Fibroblast of gingiva (primary cell): Measurements from ENCODE around the gene SLC25A10.
"Not testable (repeated sequence)": the region's sequence is repeated elsewhere in the genome, so short reads cannot be mapped to it uniquely, and the experiment has no call there.

Source experiments
- DNase-seq: peaks from one replicate; pipeline ENCODE4 v3.0.0-alpha.2; 2011; ENCODE audit warnings: low read depth

SLC25A10 gene

GRCh38 chr17:81722184-81723120 lies 10.4 kb downstream of the SLC25A10 start:
- peak; percentile 40 for DNase-seq

DNA sequence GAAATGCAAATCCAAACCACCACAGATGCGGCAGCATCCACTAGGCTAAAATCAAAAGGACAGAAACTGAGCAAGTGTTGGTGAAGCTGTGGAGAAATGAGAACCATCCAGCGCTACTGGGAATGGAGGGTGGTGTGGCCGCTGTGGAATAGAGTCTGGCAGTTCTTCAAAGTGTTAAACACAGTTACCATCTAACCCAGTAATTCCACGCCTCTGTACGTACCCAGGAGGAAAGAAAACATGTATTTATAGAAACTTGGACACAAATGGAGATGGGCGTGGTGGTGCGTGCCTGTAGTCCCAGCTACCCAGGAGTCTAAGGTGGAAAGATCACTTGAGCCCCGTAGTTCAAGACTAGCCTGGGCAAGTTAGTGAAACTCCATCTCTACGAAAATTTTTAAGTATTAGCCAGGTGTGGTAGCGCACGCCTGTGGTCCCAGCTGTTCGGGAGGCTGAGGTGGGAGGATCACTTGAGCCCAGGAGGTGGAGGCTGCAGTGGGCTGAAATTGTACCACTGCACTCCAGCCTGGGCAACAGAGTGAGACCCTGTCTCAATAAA lies 11.6 kb downstream of the SLC25A10 start:
- no peak for DNase-seq

- no peak for DNase-seq
These were observed 13.4 kb downstream of the SLC25A10 start for GRCh38 chr17:81725439-81725838.

- no peak for DNase-seq
These were observed 13.9 kb downstream of the SLC25A10 start for GRCh38 chr17:81726004-81726403.

- no peak for DNase-seq
These were observed 15.4 kb downstream of the SLC25A10 start for GRCh38 chr17:81727324-81728031.

GRCh38 chr17:81733507-81734404 lies 21.7 kb downstream of the SLC25A10 start:
- peak; percentile 56 for DNase-seq

GRCh38 chr17:81734405-81735263 lies 22.6 kb downstream of the SLC25A10 start:
- no peak for DNase-seq

- no peak for DNase-seq
These were observed 23.4 kb downstream of the SLC25A10 start for GRCh38 chr17:81735264-81736102.

GRCh38 chr17:81737947-81738800 lies 26.1 kb downstream of the SLC25A10 start:
- DNase-seq: no peak

DNA sequence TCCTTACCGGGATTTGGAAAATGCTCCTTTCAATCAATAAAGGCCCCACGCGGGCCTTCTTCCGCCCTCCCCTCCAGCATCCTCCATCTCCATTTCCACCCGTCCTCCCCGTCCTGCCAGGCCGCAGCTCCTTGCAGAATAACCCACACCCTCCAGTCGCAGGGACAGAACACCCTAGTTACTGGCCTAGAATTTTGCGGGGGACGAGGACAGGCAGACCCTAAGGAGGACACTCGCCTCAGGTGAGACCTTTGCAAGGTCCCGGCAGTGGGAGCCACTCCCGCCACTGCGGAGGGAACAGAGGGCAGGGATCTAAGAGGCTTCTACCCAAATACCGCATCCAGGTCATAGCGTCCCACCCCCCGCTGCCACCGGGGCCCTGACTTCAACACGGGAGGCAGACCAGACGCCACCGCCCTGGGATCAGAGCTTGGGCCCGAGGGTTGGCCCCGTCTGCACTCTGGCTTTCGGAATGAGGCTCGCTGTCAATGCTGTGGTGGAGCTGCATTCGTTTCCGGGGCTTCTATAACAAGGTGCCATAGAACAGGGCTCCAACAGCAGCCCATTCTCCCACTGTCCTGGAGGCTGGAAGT lies 26.8 kb downstream of the SLC25A10 start:
- DNase-seq: no peak

GRCh38 chr17:81739593-81739992 lies 27.5 kb downstream of the SLC25A10 start:
- DNase-seq: not testable (repeated sequence)

- no peak for DNase-seq
These were observed 28.4 kb downstream of the SLC25A10 start for GRCh38 chr17:81740395-81740961.

DNA sequence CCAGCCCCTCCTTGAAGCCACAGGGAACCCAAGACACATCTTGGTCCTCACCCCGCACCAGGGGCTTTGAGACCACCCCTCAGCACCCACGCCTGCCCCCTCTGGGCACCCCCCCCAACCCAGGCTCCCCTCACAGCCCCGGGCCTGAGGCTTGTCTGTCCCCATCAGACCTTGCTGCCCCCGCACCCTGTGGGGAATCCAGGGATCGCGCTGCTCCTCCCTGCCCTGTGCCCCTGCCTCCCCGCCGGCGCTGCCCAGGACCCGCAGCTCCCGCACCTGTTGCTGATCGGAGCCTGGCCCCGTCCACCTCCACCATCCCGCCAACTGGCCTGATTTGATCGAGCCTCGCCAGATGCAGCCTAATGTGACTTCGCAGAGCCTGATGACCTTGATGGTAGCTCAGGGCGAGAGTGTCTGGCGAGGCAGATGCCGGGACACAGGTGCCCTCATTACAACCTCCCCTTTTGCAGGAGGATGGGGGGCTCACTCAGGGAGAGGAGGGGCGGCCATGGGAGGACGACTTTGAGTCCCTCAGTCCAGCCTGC lies 29.0 kb downstream of the SLC25A10 start:
- no peak for DNase-seq

DNA sequence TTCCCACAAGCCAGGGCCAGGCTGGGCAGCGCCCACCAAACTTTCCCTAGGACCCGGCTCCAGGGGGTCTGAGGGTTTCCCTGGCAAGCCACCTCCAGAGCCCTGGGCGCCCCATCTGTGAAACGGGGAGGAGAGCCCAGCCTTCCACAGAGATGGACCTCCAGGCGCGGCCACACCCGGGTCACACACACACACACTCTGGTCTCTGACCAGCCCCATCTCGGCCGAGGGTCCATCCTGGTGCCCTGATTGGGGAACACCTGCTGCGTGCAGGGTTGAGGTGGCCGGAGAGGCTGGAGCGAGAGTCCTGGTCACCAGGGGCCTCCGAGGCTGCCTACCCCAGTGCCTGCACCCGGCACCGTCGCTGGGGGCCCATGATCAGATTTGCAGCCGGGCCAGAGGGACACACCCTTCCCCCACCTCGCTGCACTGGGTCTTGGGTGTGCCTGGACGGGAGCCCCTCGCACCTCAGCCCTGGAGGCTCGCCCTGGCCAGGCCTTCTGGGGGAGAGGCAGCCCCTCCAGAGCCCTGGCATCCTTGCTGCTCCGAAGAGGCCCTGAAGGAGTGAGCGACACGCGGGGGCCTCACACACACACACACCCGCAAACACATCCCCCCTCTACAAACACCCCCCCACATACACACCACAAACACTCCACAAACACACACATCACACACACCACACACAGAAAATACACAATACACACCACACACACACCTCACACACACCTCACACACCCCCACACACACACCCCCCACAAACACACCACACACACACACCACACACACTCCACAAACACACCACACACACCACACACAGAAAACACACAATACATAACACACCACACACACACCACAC lies 29.7 kb downstream of the SLC25A10 start:
- DNase-seq: no peak
